CD4-positive, alpha-beta T cell treated with Interleukin-15 for 1 hour (primary cell): ENCODE data around the gene FBH1.
"Not testable (repeated sequence)": the region's sequence is repeated elsewhere in the genome, so short reads cannot be mapped to it uniquely, and the experiment has no call there.

Experiments
- DNase-seq: peaks from one replicate; pipeline ENCODE4 v3.0.0-alpha.2; 2020

FBH1 gene

GRCh38 chr10:5889624-5890451, at the start of gene FBH1, which contains the start of gene ANKRD16:
TSS of gene FBH1 (plus strand) at chr10:5890243. CDS start at chr10:5890346, 103 bp downstream.
TSS of gene ANKRD16 (minus strand) at chr10:5889893. CDS start at chr10:5889354, 539 bp downstream.
- peak; percentile 96 for DNase-seq

GRCh38 chr10:5840314-5841307, 49.4 kb upstream of the FBH1 start:
- DNase-seq = peak; percentile 82

GRCh38 chr10:5841965-5842364, 48.1 kb upstream of the FBH1 start:
- no peak for DNase-seq

- no peak for DNase-seq
Observed at GRCh38 chr10:5843686-5844344, 46.2 kb upstream of the FBH1 start.

GRCh38 chr10:5844345-5845055, 45.5 kb upstream of the FBH1 start:
- no peak for DNase-seq

- not testable (repeated sequence) for DNase-seq
Observed at GRCh38 chr10:5846667-5847066, 43.4 kb upstream of the FBH1 start.

- no peak for DNase-seq
Observed at GRCh38 chr10:5854131-5854475, 35.9 kb upstream of the FBH1 start.

- DNase-seq = no peak
Observed at GRCh38 chr10:5855979-5856700, 33.9 kb upstream of the FBH1 start.

- DNase-seq = no peak
Observed at GRCh38 chr10:5856701-5857004, 33.4 kb upstream of the FBH1 start.

GRCh38 chr10:5858811-5859210, 31.2 kb upstream of the FBH1 start:
- no peak for DNase-seq

GRCh38 chr10:5860066-5860465, 30.0 kb upstream of the FBH1 start:
- DNase-seq = no peak

GRCh38 chr10:5862360-5862961, 27.6 kb upstream of the FBH1 start:
- DNase-seq = no peak

- DNase-seq = not testable (repeated sequence)
Observed at GRCh38 chr10:5862981-5863685, 26.9 kb upstream of the FBH1 start.

- DNase-seq = not testable (repeated sequence)
Observed at GRCh38 chr10:5866451-5867081, 23.5 kb upstream of the FBH1 start.

GRCh38 chr10:5867091-5867615, 22.9 kb upstream of the FBH1 start:
- not testable (repeated sequence) for DNase-seq

GRCh38 chr10:5868383-5868782, 21.7 kb upstream of the FBH1 start:
- DNase-seq = not testable (repeated sequence)

- DNase-seq = no peak
Observed at GRCh38 chr10:5869156-5869555, 20.9 kb upstream of the FBH1 start.

- no peak for DNase-seq
Observed at GRCh38 chr10:5871596-5871995, 18.4 kb upstream of the FBH1 start.

GRCh38 chr10:5873515-5873995, 16.5 kb upstream of the FBH1 start:
- peak; percentile 69 for DNase-seq
